Liver (tissue), 9 donors: ENCODE measurements around the gene FGFR3. TPM values are rescaled to one million over a fixed set of nuclear protein-coding genes. Genes with fewer than 3 reads are reported as not detected.

Source experiments
- DNase-seq: peaks from one replicate; pipeline ENCODE4 v3.0.0-alpha.2; 2017; ENCODE audit warnings: low spot score
- H3K27ac ChIP-seq, 2 donors: one replicate each; pipeline ENCODE4 v1.7.0; 2013; ENCODE audit warnings: inconsistent platforms in 2 of 2, low read length in 2 of 2, control low read depth in 1 of 2, low read depth in 1 of 2, mild to moderate bottlenecking in 1 of 2
- H3K27me3 ChIP-seq, 4 donors: one replicate each; pipeline versions ENCODE4 v1.6.1 to v1.7.0; 2013; ENCODE audit warnings: low read length in 3 of 4, inconsistent platforms in 1 of 4, mild to moderate bottlenecking in 1 of 4, moderate library complexity in 1 of 4; ENCODE audit not compliant: control insufficient read depth in 4 of 4, insufficient read depth in 4 of 4
- H3K36me3 ChIP-seq, 4 donors: one replicate each; pipeline versions ENCODE4 v1.6.1 to v1.7.0; 2013; ENCODE audit warnings: low read length in 3 of 4, mild to moderate bottlenecking in 3 of 4, low read depth in 1 of 4, moderate library complexity in 1 of 4; ENCODE audit not compliant: control insufficient read depth in 4 of 4, insufficient read depth in 3 of 4
- H3K4me1 ChIP-seq, 4 donors: one replicate each; pipeline versions ENCODE4 v1.6.1 to v1.7.0; 2013; ENCODE audit warnings: low read length in 3 of 4, mild to moderate bottlenecking in 3 of 4, moderate library complexity in 1 of 4; ENCODE audit not compliant: control insufficient read depth in 4 of 4, insufficient read depth in 4 of 4
- H3K4me3 ChIP-seq, 3 donors: one replicate each; pipeline versions ENCODE4 v1.6.1 to v1.7.0; 2013; ENCODE audit warnings: low read length in 3 of 3, control low read depth in 1 of 3, low read depth in 1 of 3, mild to moderate bottlenecking in 1 of 3
- H3K9ac ChIP-seq, 2 donors: one replicate each; pipeline ENCODE4 v1.7.0; 2013; ENCODE audit warnings: low read length in 2 of 2, mild to moderate bottlenecking in 2 of 2, moderate library complexity in 2 of 2, control low read depth in 1 of 2, low read depth in 1 of 2
- H3K9me3 ChIP-seq, 4 donors: one replicate each; pipeline versions ENCODE4 v1.6.1 to v1.7.0; 2013; ENCODE audit warnings: low read length in 3 of 4; ENCODE audit not compliant: control insufficient read depth in 4 of 4
- ATF3 ChIP-seq: IDR thresholded peaks from 2 replicates; pipeline ENCODE4 v1.6.1; 2016; ENCODE audit warnings: antibody characterized with exemption
- EGR1 ChIP-seq, 2 donors: IDR thresholded peaks; 2 replicates each; pipeline ENCODE4 v1.6.1; 2016 to 2018; ENCODE audit warnings: antibody characterized with exemption in 2 of 2, low read depth in 2 of 2
- FOXA2 ChIP-seq: IDR thresholded peaks from 2 replicates; pipeline ENCODE4 v1.6.1; 2016; ENCODE audit warnings: antibody characterized with exemption
- GABPA ChIP-seq, 2 donors: IDR thresholded peaks in 1 of 2; conservative IDR thresholded peaks in 1 of 2; 2 replicates each; pipeline ENCODE4 v1.6.1; 2016; ENCODE audit warnings: antibody characterized with exemption in 2 of 2, mild to moderate bottlenecking in 1 of 2, moderate library complexity in 1 of 2
- HNF4A ChIP-seq, 2 donors: conservative IDR thresholded peaks; 2 replicates each; pipeline ENCODE4 v1.6.1; 2016; ENCODE audit warnings: antibody characterized with exemption in 2 of 2, mild to moderate bottlenecking in 2 of 2
- HNF4G ChIP-seq: IDR thresholded peaks from 2 replicates; pipeline ENCODE4 v1.6.1; 2016; ENCODE audit warnings: antibody characterized with exemption
- JUND ChIP-seq, 2 donors: IDR thresholded peaks; 2 replicates each; pipeline ENCODE4 v1.6.1; 2016; ENCODE audit warnings: antibody characterized with exemption in 2 of 2
- MAX ChIP-seq: IDR thresholded peaks from 2 replicates; pipeline ENCODE4 v1.6.1; 2016; ENCODE audit warnings: antibody characterized with exemption
- NR2F2 ChIP-seq: IDR thresholded peaks from 2 replicates; pipeline ENCODE4 v1.6.1; 2016; ENCODE audit warnings: antibody characterized with exemption
- RAD21 ChIP-seq, 2 donors: IDR thresholded peaks; 2 replicates each; pipeline ENCODE4 v1.6.1; 2016; ENCODE audit warnings: antibody characterized with exemption in 2 of 2, mild to moderate bottlenecking in 2 of 2
- RXRA ChIP-seq, 2 donors: IDR thresholded peaks; 2 replicates each; pipeline ENCODE4 v1.6.1; 2017 to 2018; ENCODE audit warnings: antibody characterized with exemption in 2 of 2, mild to moderate bottlenecking in 1 of 2
- SP1 ChIP-seq: IDR thresholded peaks from 2 replicates; pipeline ENCODE4 v1.6.1; 2018; ENCODE audit warnings: antibody characterized with exemption, mild to moderate bottlenecking
- TAF1 ChIP-seq: conservative IDR thresholded peaks from 2 replicates; pipeline ENCODE4 v1.6.1; 2016; ENCODE audit warnings: antibody characterized with exemption, mild to moderate bottlenecking
- YY1 ChIP-seq: IDR thresholded peaks from 2 replicates; pipeline ENCODE4 v1.6.1; 2016; ENCODE audit warnings: antibody characterized with exemption, mild to moderate bottlenecking
- WGBS: extraction: QIAGEN DNeasy Blood & Tissue Kit; methylation state at CpG from one replicate; pipeline ENCODE4 v1.1.7; 2013; 5-methylcytosine and 5-hydroxymethylcytosine counted together
- polyA plus RNA-seq, 2 donors: library from polyadenylated mRNA; stranded (reverse) in 1 of 2; unstranded in 1 of 2; fragments of 200-250 nt in 1 of 2; fragments of >200 nt in 1 of 2; fragmentation: Nextera tagmentation in 1 of 2; extraction: Ambion mirVana in 1 of 2; gene quantifications; one replicate each; pipeline versions ENCODE4 v1.2.1 to v1.2.3, GENCODE V29; 2013 to 2015
- total RNA-seq, 2 donors: library from RNA; depleted of rRNA; stranded (reverse); fragments of >200 nt; gene quantifications; one replicate each; pipeline ENCODE4 v1.2.3, GENCODE V29; 2014
- TF ChIP-seq, protein P1 (sequence below): IDR thresholded peaks from 2 replicates; pipeline ENCODE4 v1.6.1; 2016; ENCODE audit warnings: antibody characterized with exemption, mild to moderate bottlenecking
- TF ChIP-seq, protein P2 (sequence below): IDR thresholded peaks from 2 replicates; pipeline ENCODE4 v1.6.1; 2016; ENCODE audit warnings: antibody characterized with exemption
- TF ChIP-seq, protein P3 (sequence below): fragments of 150-350 bp; IDR thresholded peaks from 2 replicates; pipeline ENCODE4 v1.5.1; 2017; ENCODE audit warnings: improper control_type of control experiment, low read depth, low read length; ENCODE audit not compliant: missing input control
- donor health status: healthy.
- donor health status: healthy.
- donor health status: healthy.
- donor health status: healthy.
- donor health status: healthy.

Gene FGFR3
- total and polyA plus RNA-seq, 4 donors = 5.6 to 40.0 (median 29.1) TPM

GRCh38 chr4:1846580-1846979 lies 53.5 kb downstream of the FGFR3 start:
- 96% methylated on average over 2 of the region's 2 CpGs for WGBS
- Histone ChIP-seq H3K4me1 (peaks cover 0 to 7% (median 5%) of the 10 kb centered on the region in 4 donors), H3K27ac (no peak overlapping the region), H3K9ac (no peak overlapping the region), H3K27me3 (no peaks in the 10 kb centered on the region), H3K9me3 (no peaks in the 10 kb centered on the region), H3K36me3 (peaks cover 9 to 28% (median 13%) of the 10 kb centered on the region in 4 donors), H3K4me3 (no peak overlapping the region)
- no peak for DNase-seq
- TF ChIP-seq GABPA (IDR thresholded peaks at IDR 0.05 in 1 of 2, conservative IDR thresholded peaks at IDR 0.05 in 1 of 2) = no peak
- no peak for TF ChIP-seq YY1
- no peak for TF ChIP-seq ATF3
- TF ChIP-seq, protein P1, sequence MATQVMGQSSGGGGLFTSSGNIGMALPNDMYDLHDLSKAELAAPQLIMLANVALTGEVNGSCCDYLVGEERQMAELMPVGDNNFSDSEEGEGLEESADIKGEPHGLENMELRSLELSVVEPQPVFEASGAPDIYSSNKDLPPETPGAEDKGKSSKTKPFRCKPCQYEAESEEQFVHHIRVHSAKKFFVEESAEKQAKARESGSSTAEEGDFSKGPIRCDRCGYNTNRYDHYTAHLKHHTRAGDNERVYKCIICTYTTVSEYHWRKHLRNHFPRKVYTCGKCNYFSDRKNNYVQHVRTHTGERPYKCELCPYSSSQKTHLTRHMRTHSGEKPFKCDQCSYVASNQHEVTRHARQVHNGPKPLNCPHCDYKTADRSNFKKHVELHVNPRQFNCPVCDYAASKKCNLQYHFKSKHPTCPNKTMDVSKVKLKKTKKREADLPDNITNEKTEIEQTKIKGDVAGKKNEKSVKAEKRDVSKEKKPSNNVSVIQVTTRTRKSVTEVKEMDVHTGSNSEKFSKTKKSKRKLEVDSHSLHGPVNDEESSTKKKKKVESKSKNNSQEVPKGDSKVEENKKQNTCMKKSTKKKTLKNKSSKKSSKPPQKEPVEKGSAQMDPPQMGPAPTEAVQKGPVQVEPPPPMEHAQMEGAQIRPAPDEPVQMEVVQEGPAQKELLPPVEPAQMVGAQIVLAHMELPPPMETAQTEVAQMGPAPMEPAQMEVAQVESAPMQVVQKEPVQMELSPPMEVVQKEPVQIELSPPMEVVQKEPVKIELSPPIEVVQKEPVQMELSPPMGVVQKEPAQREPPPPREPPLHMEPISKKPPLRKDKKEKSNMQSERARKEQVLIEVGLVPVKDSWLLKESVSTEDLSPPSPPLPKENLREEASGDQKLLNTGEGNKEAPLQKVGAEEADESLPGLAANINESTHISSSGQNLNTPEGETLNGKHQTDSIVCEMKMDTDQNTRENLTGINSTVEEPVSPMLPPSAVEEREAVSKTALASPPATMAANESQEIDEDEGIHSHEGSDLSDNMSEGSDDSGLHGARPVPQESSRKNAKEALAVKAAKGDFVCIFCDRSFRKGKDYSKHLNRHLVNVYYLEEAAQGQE = no peak
- TF ChIP-seq HNF4A (conservative IDR thresholded peaks at IDR 0.05) = no peak
- TF ChIP-seq MAX = no peak
- TF ChIP-seq SP1 = no peak
- no peak for TF ChIP-seq RXRA (IDR thresholded peaks at IDR 0.05)
- TF ChIP-seq FOXA2 = no peak
- no peak for TF ChIP-seq JUND (IDR thresholded peaks at IDR 0.05)
- TF ChIP-seq RAD21 (IDR thresholded peaks at IDR 0.05) = no peak
- no peak for TF ChIP-seq TAF1
- TF ChIP-seq, protein P2, sequence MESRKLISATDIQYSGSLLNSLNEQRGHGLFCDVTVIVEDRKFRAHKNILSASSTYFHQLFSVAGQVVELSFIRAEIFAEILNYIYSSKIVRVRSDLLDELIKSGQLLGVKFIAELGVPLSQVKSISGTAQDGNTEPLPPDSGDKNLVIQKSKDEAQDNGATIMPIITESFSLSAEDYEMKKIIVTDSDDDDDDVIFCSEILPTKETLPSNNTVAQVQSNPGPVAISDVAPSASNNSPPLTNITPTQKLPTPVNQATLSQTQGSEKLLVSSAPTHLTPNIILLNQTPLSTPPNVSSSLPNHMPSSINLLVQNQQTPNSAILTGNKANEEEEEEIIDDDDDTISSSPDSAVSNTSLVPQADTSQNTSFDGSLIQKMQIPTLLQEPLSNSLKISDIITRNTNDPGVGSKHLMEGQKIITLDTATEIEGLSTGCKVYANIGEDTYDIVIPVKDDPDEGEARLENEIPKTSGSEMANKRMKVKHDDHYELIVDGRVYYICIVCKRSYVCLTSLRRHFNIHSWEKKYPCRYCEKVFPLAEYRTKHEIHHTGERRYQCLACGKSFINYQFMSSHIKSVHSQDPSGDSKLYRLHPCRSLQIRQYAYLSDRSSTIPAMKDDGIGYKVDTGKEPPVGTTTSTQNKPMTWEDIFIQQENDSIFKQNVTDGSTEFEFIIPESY = no peak
- no peak for TF ChIP-seq HNF4G
- TF ChIP-seq, protein P3, sequence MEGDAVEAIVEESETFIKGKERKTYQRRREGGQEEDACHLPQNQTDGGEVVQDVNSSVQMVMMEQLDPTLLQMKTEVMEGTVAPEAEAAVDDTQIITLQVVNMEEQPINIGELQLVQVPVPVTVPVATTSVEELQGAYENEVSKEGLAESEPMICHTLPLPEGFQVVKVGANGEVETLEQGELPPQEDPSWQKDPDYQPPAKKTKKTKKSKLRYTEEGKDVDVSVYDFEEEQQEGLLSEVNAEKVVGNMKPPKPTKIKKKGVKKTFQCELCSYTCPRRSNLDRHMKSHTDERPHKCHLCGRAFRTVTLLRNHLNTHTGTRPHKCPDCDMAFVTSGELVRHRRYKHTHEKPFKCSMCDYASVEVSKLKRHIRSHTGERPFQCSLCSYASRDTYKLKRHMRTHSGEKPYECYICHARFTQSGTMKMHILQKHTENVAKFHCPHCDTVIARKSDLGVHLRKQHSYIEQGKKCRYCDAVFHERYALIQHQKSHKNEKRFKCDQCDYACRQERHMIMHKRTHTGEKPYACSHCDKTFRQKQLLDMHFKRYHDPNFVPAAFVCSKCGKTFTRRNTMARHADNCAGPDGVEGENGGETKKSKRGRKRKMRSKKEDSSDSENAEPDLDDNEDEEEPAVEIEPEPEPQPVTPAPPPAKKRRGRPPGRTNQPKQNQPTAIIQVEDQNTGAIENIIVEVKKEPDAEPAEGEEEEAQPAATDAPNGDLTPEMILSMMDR = no peak
- TF ChIP-seq EGR1 (IDR thresholded peaks at IDR 0.05; ENCODE audit: low read depth in 2 of 2) = no peak

DNA sequence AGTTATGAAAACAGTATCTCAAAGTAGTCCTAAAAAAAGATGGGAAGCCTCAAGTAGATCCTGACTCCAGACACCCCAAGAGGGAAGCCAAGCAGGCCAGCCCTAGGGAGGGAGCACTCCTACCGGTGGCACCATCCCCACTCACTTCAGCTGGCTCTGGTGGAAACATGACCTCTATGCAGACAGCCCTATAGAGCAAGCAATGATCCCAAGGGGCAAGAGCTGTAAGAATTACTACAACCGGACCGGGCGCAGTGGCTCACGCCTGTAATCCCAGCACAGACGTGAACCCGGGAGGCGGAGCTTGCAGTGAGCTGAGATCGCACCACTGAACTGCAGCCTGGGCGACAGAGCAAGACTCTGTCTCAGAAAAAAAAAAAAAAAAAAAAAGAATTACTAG lies 57.2 kb downstream of the FGFR3 start:
- H3K36me3 ChIP-seq = peaks cover 5 to 13% (median 6%) of the 10 kb centered on the region in 4 donors
- TF ChIP-seq NR2F2 (no peak), MAX (no peak), YY1 (no peak), EGR1 (IDR thresholded peaks at IDR 0.05; ENCODE audit: low read depth in 2 of 2) (no peak)
- WGBS = 93% methylated on average over 10 of the region's 10 CpGs
- no peaks in the 10 kb centered on the region for H3K9me3 ChIP-seq
- no peak overlapping the region for H3K4me3 ChIP-seq
- peaks cover 0 to 26% (median 17%) of the 10 kb centered on the region in 4 donors for H3K4me1 ChIP-seq
- H3K27ac ChIP-seq = no peak overlapping the region
- no peak overlapping the region for H3K9ac ChIP-seq
- DNase-seq = no peak
- H3K27me3 ChIP-seq = no peaks in the 10 kb centered on the region
